GM23338 (cell line): ENCODE measurements around the gene TSHZ3. TPM values are rescaled to one million over a fixed set of nuclear protein-coding genes. Genes with fewer than 3 reads are reported as not detected.

Source experiments
- ATAC-seq: fragments of 200-7000 bp; cut with Tn5 transposase; 3 replicates; pipeline ENCODE4 v1.9.1; 2020
- DNase-seq: peaks from one replicate; pipeline ENCODE4 v3.0.0-alpha.2; 2015; ENCODE audit warnings: low spot score
- H2AFZ ChIP-seq: fragments of 200-600 bp; sonication (generic); 2 replicates; pipeline ENCODE4 v1.8.0; 2016; ENCODE audit warnings: antibody characterized with exemption, mild to moderate bottlenecking, moderate library complexity
- H3F3A ChIP-seq: fragments of 200-600 bp; sonication (generic); replicated peaks from 2 replicates; pipeline ENCODE4 v1.8.0; 2017; ENCODE audit warnings: antibody characterized with exemption, mixed run types, low read depth
- H3K27ac ChIP-seq: fragments of 200-600 bp; sonication (generic); 2 replicates; pipeline ENCODE4 v1.6.1; 2016; ENCODE audit warnings: low read depth
- H3K27me3 ChIP-seq: fragments of 200-600 bp; sonication (generic); 2 replicates; pipeline ENCODE4 v1.8.0; 2016; ENCODE audit warnings: mild to moderate bottlenecking, mixed run types, moderate library complexity; ENCODE audit not compliant: insufficient read depth
- H3K36me3 ChIP-seq: fragments of 200-600 bp; sonication (generic); 2 replicates; pipeline ENCODE4 v1.8.0; 2016; ENCODE audit warnings: mild to moderate bottlenecking; ENCODE audit not compliant: insufficient read depth
- H3K4me1 ChIP-seq: fragments of 200-600 bp; sonication (generic); 2 replicates; pipeline ENCODE4 v1.8.0; 2016; ENCODE audit warnings: mild to moderate bottlenecking, moderate library complexity; ENCODE audit not compliant: insufficient read depth
- H3K4me2 ChIP-seq: fragments of 200-600 bp; sonication (generic); 2 replicates; pipeline ENCODE4 v1.7.1; 2017; ENCODE audit warnings: mixed run types
- H3K4me3 ChIP-seq: fragments of 200-600 bp; sonication (generic); 2 replicates; pipeline ENCODE4 v1.6.1; 2016; ENCODE audit warnings: mixed run types
- H3K79me2 ChIP-seq: fragments of 200-600 bp; sonication (generic); replicated peaks from 2 replicates; pipeline ENCODE4 v1.8.0; 2017; ENCODE audit warnings: mild to moderate bottlenecking; ENCODE audit not compliant: insufficient read depth
- H3K9me2 ChIP-seq: fragments of 200-600 bp; sonication (generic); 2 replicates; pipeline ENCODE4 v1.8.0; 2017; ENCODE audit not compliant: insufficient read depth
- H4K20me1 ChIP-seq: fragments of 200-600 bp; sonication (generic); replicated peaks from 2 replicates; pipeline ENCODE4 v1.8.0; 2017; ENCODE audit warnings: mild to moderate bottlenecking; ENCODE audit not compliant: insufficient read depth
- H3K27ac Mint-ChIP-seq: 2 replicates; pipeline ENCODE4 v1.8.0; 2020; ENCODE audit warnings: inconsistent platforms, mild to moderate bottlenecking, moderate library complexity, mixed read lengths
- H3K27me3 Mint-ChIP-seq: 3 replicates; pipeline ENCODE4 v1.8.0; 2022; ENCODE audit warnings: low read depth, mild to moderate bottlenecking, moderate library complexity, mixed read lengths, inconsistent platforms; ENCODE audit not compliant: insufficient read depth, poor library complexity
- H3K36me3 Mint-ChIP-seq: 3 replicates; pipeline ENCODE4 v1.8.0; 2021; ENCODE audit warnings: low read depth, mild to moderate bottlenecking, inconsistent platforms, moderate library complexity, mixed read lengths
- H3K4me1 Mint-ChIP-seq: 3 replicates; pipeline ENCODE4 v1.8.0; 2020; ENCODE audit warnings: mild to moderate bottlenecking, inconsistent platforms, mixed read lengths
- H3K4me3 Mint-ChIP-seq: 3 replicates; pipeline ENCODE4 v1.8.0; 2021; ENCODE audit warnings: moderate library complexity, mild to moderate bottlenecking, inconsistent platforms, mixed read lengths
- H3K9me3 Mint-ChIP-seq: 3 replicates; pipeline ENCODE4 v1.8.0; 2020; ENCODE audit warnings: moderate library complexity, mild to moderate bottlenecking, inconsistent platforms, mixed read lengths
- CREB1 ChIP-seq: fragments of 250-450 bp; sonication (Bioruptor Pico); IDR thresholded peaks from 2 replicates; pipeline ENCODE4 v1.5.0; 2020; ENCODE audit warnings: low read depth, mild to moderate bottlenecking, moderate library complexity
- CTCF ChIP-seq, 2 experiments: fragments of 200-600 bp in 1 of 2; sonication (generic) in 1 of 2; conservative IDR thresholded peaks; 2 replicates each; pipeline versions ENCODE4 v1.5.1 to v1.6.1; 2016 to 2017; ENCODE audit warnings: antibody characterized with exemption in 2 of 2, low read depth in 2 of 2, mild to moderate bottlenecking in 2 of 2, moderate library complexity in 1 of 2
- ETS1 ChIP-seq: IDR thresholded peaks from 2 replicates; pipeline ENCODE4 v1.6.1; 2016; ENCODE audit warnings: antibody characterized with exemption
- EZH2 ChIP-seq: fragments of 200-600 bp; sonication (generic); IDR thresholded peaks from one replicate; pipeline ENCODE4 v1.8.0; 2017; ENCODE audit warnings: antibody characterized with exemption, mild to moderate bottlenecking, low read depth; ENCODE audit not compliant: unreplicated experiment
- EZH2phosphoT487 ChIP-seq: fragments of 200-600 bp; sonication (generic); IDR thresholded peaks from one replicate; pipeline ENCODE4 v1.8.1; 2018; ENCODE audit warnings: antibody characterized with exemption; ENCODE audit not compliant: unreplicated experiment
- JUNB ChIP-seq: IDR thresholded peaks from one replicate; pipeline ENCODE4 v1.6.1; 2016; ENCODE audit warnings: antibody characterized with exemption; ENCODE audit not compliant: unreplicated experiment
- NANOG ChIP-seq: IDR thresholded peaks from 2 replicates; pipeline ENCODE4 v1.6.1; 2016; ENCODE audit warnings: antibody characterized with exemption, borderline replicate concordance
- POLR2AphosphoS5 ChIP-seq: IDR thresholded peaks from 2 replicates; pipeline ENCODE4 v1.6.1; 2016; ENCODE audit warnings: antibody characterized with exemption, low read depth
- REST ChIP-seq: IDR thresholded peaks from one replicate; pipeline ENCODE4 v1.6.1; 2018; ENCODE audit warnings: antibody characterized with exemption; ENCODE audit not compliant: unreplicated experiment
- STAT1 ChIP-seq: IDR thresholded peaks from one replicate; pipeline ENCODE4 v1.6.1; 2016; ENCODE audit warnings: antibody characterized with exemption; ENCODE audit not compliant: unreplicated experiment
- ZNF114 ChIP-seq: fragments of 250-450 bp; sonication (Bioruptor Pico); IDR thresholded peaks from 2 replicates; pipeline ENCODE4 v1.5.0; 2020; ENCODE audit warnings: mild to moderate bottlenecking, moderate library complexity
- ZNF331 ChIP-seq: fragments of 250-450 bp; sonication (Bioruptor Pico); IDR thresholded peaks from 2 replicates; pipeline ENCODE4 v1.5.0; 2020; ENCODE audit warnings: low read depth, mild to moderate bottlenecking, moderate library complexity
- polyA plus RNA-seq: library from polyadenylated mRNA; unstranded; fragments of >200 nt; fragmentation: Nextera tagmentation; extraction: Ambion mirVana; gene quantifications from 2 replicates; pipeline ENCODE4 v1.2.1, GENCODE V29; 2016
- total RNA-seq: library from RNA; depleted of rRNA; stranded (reverse); fragments of >200 nt; shearing (Covaris generic); gene quantifications from 2 replicates; pipeline ENCODE4 v1.2.3, GENCODE V29; 2014

Gene TSHZ3
- total and polyA plus RNA-seq, 2 experiments from 2014 or later: 3.8 to 8.9 TPM

GRCh38 chr19:31347354-31347753, 1.9 kb downstream of the TSHZ3 start (continued):
- TF ChIP-seq CTCF (conservative IDR thresholded peaks at IDR 0.05; ENCODE audit: low read depth in 2 of 2) (no peak), NANOG (no peak), ZNF114 (no peak), EZH2phosphoT487 (no peak), CREB1 (CRISPR knock-in tag) (no peak), ETS1 (no peak), STAT1 (no peak)

- H2AFZ ChIP-seq: no peak overlapping the region
- TF ChIP-seq POLR2AphosphoS5 (no peak), EZH2phosphoT487 (no peak), ZNF331 (CRISPR knock-in tag) (no peak), STAT1 (no peak), CREB1 (CRISPR knock-in tag) (no peak), ZNF114 (no peak), EZH2 (no peak), CTCF (conservative IDR thresholded peaks at IDR 0.05; ENCODE audit: low read depth in 2 of 2) (no peak), JUNB (no peak), REST (no peak), ETS1 (no peak), NANOG (no peak)
- peaks cover 33% of the 10 kb centered on the region for H3K4me1 ChIP-seq
- no peak overlapping the region for H3K4me3 ChIP-seq
- no peaks in the 10 kb centered on the region for H3K36me3 ChIP-seq
- H3K9me2 ChIP-seq: no peaks in the 10 kb centered on the region
- no peak overlapping the region for H3K4me2 ChIP-seq
- H3K4me3 Mint-ChIP-seq: peak overlapping the region; percentile 28; the same call in 2 of the 3 replicates
- ATAC-seq (no peak), DNase-seq (no peak)
- peaks cover 50% of the 10 kb centered on the region for H3K4me1 Mint-ChIP-seq
- H3K9me3 Mint-ChIP-seq: peaks cover 3% of the 10 kb centered on the region; the same call in 2 of the 3 replicates
- no peak overlapping the region for H3K27ac Mint-ChIP-seq
- peaks cover 36% of the 10 kb centered on the region for H3K27me3 ChIP-seq
- H3K79me2 ChIP-seq: peaks cover 68% of the 10 kb centered on the region
- peaks cover 19% of the 10 kb centered on the region for H4K20me1 ChIP-seq
- no peak overlapping the region for H3K27ac ChIP-seq
- H3F3A ChIP-seq: no peaks in the 10 kb centered on the region; the same call in none of the 2 replicates
- H3K27me3 Mint-ChIP-seq: peaks cover 24% of the 10 kb centered on the region
- no peaks in the 10 kb centered on the region; the same call in 2 of the 3 replicates for H3K36me3 Mint-ChIP-seq
Observed at GRCh38 chr19:31346184-31347059, 2.8 kb downstream of the TSHZ3 start.
